Hematopoietic multipotent progenitor cell treated with erythropoietin and hydrocortisone succinate and interleukin-3 and kit ligand, for 8 days (in vitro differentiated cells): ENCODE results near the gene CCNF.
"Not testable (repeated sequence)": the region's sequence is repeated elsewhere in the genome, so short reads cannot be mapped to it uniquely, and the experiment has no call there.

Experiments
- DNase-seq: peaks from one replicate; pipeline ENCODE4 v3.0.0-alpha.2; 2015

CCNF gene, protein sequence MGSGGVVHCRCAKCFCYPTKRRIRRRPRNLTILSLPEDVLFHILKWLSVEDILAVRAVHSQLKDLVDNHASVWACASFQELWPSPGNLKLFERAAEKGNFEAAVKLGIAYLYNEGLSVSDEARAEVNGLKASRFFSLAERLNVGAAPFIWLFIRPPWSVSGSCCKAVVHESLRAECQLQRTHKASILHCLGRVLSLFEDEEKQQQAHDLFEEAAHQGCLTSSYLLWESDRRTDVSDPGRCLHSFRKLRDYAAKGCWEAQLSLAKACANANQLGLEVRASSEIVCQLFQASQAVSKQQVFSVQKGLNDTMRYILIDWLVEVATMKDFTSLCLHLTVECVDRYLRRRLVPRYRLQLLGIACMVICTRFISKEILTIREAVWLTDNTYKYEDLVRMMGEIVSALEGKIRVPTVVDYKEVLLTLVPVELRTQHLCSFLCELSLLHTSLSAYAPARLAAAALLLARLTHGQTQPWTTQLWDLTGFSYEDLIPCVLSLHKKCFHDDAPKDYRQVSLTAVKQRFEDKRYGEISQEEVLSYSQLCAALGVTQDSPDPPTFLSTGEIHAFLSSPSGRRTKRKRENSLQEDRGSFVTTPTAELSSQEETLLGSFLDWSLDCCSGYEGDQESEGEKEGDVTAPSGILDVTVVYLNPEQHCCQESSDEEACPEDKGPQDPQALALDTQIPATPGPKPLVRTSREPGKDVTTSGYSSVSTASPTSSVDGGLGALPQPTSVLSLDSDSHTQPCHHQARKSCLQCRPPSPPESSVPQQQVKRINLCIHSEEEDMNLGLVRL

DNA sequence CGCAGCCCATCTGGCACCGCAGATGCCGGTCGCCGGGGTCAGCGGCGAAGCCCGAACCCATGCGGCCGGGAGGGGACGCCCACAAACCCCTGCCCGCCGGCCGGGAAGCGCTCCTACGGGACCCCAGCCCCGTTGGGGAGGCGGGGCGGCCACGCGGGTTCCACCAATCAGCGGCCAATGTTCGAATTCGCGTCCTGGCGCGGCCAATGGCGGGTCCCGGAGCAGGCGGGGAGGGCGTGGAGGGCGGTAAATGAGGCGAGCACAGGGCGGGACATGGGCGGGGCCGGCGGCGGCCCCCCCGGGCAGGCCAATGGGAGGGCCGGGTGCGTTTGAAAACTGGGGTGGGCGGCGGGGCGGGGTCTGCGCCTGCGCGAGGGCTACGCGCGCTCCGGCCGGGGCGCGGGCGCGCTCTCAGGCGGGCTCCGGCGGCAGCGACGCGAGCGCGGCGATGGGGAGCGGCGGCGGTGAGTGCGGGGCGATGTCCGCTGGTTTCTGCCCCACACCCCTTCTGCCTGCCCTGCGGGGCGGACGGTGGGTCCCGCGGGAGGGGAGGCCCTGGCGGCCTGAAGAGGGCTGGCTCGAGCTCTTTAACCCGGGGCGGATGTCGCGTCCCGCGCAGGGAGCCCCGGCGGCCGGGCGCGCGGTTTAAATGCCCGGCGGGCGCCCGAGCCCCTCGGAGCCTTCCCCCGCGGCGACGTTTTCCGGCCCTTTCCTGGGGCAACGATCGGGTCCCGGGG, at the start of gene CCNF:
Gene CCNF, plus strand, starts transcription at position 414 of the 737 bp plus-strand sequence. Its CDS starts 35 bp downstream, at position 449.
- DNase-seq, result peak; percentile 94

DNA sequence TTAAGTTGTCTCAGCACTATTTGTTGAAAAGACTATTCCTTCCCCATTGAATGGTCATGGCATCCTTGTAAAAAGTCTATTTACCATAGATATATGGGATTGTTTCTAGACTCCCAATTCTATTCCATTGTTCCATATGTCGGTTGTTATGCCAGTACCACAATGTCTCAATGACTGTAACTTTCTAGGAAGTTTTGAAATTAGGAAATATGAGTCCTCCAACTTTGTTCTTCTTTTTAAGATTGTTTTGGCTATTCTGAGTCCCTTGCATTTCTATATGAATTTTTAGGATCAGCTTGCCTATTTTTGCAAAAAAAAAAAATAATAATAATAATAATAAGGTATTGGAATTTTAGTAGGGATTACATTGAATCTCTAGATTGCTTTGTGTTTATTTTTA, 45.7 kb upstream of the CCNF start:
- DNase-seq, result no peak

- no peak for DNase-seq
These were observed 44.8 kb upstream of the CCNF start for GRCh38 chr16:2384426-2384825.

- DNase-seq, result no peak
These were observed 43.9 kb upstream of the CCNF start for GRCh38 chr16:2385190-2385836.

GRCh38 chr16:2385982-2386381, 43.3 kb upstream of the CCNF start:
- DNase-seq, result not testable (repeated sequence)

- DNase-seq, result no peak
These were observed 42.3 kb upstream of the CCNF start for GRCh38 chr16:2386990-2387389.

DNA sequence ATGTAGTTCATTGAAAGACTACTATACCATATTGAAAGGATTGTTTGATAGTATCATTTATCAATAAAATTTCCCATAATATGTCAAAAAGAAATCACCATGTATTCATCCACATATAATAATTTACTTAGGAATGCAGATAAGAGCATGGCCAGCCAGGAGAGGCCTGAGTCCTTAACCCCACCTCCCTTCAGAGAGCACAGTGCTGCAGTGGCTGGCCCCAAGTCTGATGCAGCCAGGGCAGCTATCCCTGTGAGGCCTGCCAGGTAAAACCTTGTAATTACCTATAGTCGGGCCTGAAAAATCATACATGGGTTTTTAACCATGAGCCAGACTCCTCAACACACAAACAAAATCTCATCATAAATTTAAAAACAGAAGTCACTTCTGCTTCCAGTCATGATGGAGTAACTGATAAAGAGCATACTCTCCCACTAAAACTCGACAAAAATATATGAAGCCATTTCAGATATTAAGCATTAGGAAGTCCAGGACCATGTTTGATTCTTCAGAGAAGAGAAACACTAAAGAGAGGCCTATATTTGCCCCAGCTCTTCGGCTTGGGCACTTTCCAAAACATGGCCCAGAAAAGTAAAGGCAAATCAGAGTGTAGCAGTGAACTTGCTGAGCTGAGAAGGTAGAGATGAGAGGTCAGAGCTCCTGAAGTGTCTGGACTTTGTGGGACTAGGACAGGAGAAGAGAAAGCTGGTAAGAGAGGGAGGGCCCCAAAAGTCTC, 40.9 kb upstream of the CCNF start:
- DNase-seq, result no peak

- DNase-seq, result no peak
These were observed 40.3 kb upstream of the CCNF start for GRCh38 chr16:2388875-2389433.

DNA sequence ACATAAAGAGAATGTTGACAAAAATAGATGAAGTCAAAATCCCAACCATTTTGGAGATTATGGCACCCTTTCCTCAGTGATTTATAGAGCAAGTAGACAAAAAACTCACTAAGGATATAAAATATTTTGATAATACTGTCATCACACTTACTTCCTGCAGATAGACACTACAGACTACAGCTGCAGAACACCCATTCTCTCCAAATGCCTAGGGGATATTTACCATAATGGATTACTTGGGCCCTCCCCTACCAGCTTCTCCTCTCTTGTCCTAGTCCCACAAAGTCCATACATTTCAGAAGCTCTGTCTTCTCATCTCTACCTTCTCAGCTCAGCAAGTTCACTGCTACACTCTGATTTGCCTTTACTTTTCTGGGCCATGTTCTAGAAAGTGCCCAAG, 37.2 kb upstream of the CCNF start:
- no peak for DNase-seq

DNA sequence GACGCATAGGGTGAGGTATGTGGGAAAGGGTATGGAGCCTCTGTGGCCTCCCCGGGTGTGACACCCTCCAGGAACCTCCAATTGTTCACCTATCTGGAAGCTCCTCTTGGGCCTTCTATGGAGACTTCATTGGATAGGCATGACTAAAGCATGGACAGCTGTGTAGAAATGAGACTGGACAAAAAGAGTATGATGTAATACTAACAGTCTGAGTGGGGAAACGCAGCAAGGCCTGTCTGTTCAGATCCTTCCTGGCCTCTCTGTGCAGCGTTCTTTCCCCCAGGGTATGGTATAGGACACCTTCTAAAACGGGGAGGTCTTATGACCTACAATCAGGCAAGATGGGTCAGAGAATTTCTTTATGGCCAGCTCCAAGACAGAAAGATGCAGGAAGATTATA, 30.7 kb upstream of the CCNF start:
- no peak for DNase-seq

DNA sequence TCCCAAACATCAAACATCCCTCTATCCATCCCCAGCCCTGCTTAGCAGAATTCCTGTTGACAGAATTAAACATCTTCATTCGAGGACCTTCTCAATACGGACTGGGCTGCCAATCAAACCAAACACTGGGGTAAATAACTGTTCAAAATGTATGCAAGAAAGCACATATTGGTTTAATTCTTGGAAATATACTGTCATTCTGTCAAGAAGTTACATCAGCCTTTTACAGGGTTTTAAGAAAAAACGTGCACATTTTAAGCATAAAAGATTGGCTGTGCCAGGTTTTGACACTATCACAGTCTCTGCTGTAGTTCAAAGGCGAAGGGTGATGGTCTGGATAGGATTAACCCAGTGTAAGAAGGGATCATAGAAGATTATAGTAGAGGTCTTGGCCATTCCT, 25.1 kb upstream of the CCNF start:
- DNase-seq, result no peak

GRCh38 chr16:2415085-2415484, 14.2 kb upstream of the CCNF start:
- no peak for DNase-seq

DNA sequence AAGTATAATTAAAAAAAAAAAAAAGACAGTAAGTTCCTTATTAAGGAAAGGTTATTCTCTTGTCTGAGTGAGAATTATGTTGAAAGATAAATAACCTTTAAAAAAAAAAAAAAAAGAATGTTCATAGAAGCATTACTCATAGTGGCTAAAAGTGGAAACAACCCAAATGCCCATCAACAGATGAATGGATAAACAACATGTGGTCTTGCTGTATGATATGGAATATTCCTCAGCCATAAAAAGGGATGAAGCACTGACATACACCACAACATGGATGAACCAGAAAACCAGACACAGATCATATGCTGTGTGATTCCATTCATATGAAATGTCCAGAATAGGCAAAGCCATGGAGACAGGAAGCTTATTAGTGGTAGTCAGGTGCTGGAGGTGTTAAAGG, 9.2 kb upstream of the CCNF start:
- DNase-seq, result no peak

DNA sequence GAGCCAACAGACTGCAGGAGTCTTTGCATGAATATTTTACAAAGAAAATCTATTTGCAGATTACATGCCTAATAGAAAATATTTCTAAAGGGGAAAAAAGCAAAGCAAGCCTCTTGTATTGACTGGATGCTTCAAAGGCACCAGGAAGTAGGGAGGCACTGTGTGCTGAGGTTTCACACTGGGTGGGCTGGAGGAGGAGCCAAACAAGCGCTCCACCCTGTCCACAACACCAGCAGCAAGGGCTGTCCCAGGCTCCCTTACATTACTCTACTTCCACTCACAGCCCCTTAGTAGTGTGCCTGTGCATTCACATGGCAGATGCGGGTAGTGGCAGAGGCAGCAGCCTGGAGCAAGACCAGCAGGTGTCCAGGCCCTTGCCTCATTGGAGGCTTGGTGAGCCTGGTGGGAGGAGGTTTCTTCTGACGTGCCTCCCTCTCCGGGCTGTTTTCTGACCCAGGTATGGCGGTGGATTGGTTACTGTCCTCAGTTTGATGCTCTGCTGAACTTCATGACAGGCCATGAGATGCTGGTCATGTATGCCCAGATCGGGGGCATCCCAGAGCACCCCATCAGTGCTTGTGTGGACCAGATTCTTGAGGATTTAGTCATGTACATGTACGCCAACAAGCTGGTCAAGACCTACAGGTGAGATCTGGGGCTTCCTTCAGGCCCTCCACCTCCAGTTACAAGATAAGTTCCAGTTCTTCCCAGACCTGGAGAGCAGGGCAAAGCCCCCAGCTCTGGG, 7.0 kb upstream of the CCNF start:
- DNase-seq, result no peak

- no peak for DNase-seq
These were observed 4.9 kb upstream of the CCNF start for GRCh38 chr16:2424061-2425007.

GRCh38 chr16:2425008-2425518, 4.2 kb upstream of the CCNF start:
- no peak for DNase-seq

DNA sequence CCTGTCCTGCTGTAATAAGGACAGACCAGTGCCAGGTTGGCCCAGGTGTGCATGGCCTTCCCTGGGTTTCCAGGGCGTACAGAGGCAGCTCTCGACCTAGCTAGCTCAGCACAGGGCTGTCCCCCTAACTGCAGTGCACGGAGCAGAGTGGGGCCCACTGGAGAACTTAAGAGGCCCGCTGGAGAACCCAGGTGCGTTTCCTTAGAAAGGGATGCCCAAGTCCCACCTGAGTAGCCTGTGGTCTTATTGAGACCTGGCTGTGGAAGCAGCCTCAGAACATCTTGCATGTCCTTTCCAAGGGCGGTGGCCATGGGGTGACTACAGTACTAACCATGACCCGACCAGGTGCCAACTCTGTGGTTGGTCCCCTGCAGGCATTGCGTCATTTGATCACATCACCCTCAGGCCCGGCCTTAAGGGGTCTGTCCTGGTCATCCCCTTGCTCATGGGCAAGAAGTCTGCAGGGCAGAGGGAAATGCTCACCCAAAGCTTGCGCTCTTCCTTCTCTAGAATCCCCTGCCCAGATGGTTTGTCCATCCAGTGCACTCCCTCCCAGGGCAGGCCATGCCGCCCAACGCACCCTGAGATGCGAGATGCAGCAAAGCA, 3.3 kb upstream of the CCNF start:
- DNase-seq, result no peak

- no peak for DNase-seq
These were observed 2.3 kb upstream of the CCNF start for GRCh38 chr16:2426941-2427361.

DNA sequence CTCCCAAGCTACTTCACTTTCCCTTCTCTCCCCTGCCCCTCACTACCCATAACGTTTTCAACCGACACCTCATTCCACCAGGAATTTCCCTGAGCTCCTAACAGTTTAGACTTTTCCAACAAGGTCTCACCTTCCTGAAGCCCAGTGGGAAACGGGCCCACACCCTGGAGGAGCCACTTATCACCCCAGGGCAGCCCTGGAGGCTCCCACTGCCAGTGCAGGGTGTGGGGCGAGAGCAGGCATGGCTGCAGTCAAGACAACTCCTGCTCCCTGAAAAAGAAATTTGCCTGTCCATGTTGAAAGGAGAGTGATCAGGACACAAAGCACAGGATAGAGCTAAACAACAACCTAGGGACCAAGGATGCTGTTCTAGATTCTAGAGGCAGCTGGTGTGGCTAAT, 1.7 kb upstream of the CCNF start:
- DNase-seq, result no peak
